ENCODE results near the gene RASEF.
A peak's percentile ranks its signal among the peaks of the same experiment; 100 is the strongest.

RASEF gene

DNA sequence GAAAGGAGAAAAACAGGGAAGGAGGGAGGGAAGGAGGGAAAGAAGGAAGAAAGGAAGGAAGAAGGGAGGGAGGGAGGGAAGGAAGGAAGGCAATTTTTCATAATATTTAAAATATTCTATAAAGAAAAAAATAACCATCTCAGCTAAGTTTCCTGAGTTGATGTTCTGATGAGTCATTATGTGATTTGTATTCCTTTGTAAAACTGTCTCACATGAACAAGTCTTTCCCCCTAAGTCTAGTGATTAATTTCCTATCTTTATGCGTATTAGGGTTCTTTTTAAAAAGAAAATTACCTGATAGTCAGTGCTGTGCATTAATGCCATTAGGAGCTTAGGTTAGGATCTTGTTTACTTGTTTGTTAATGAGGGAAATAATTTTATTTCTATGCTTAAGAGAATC is 94.1 kb downstream of the RASEF start:
- Histone ChIP-seq H3K9me3 (no peaks in the 10 kb centered on the region), H3K27me3 (no peaks in the 10 kb centered on the region), H3K4me1 (no peaks in the 10 kb centered on the region), H3K36me3 (no peaks in the 10 kb centered on the region), H3K4me3 (ENCODE audit: low read depth, low read length) (no peak overlapping the region)
- TF ChIP-seq CTCF (IDR thresholded peaks at IDR 0.05; ENCODE audit: low read depth, low read length), result no peak
- DNase-seq, result no peak

DNA sequence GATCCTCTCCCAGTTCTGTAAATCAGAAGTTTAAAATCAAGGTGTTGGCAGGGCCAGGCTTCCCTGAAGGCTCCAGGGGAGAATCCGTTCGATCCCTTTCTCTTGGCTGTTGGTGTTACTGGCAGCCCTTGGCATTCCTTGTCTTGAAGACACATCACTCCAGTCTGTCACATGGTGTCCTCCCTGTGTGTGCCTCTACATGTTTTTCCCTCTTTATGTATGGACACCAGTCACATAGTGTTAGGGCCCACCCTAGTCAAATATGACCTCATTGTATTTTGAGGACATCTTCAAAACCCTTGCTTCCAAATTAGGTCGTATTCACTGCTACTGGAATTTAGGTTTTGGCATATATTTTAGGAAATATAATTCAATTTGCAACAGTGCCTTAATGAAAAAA is 94.6 kb downstream of the RASEF start:
- Histone ChIP-seq H3K9me3 (no peaks in the 10 kb centered on the region), H3K36me3 (no peaks in the 10 kb centered on the region), H3K4me3 (ENCODE audit: low read depth, low read length) (no peak overlapping the region), H3K27me3 (no peaks in the 10 kb centered on the region), H3K4me1 (no peaks in the 10 kb centered on the region)
- no peak for TF ChIP-seq CTCF (IDR thresholded peaks at IDR 0.05; ENCODE audit: low read depth, low read length)
- DNase-seq, result no peak

DNA sequence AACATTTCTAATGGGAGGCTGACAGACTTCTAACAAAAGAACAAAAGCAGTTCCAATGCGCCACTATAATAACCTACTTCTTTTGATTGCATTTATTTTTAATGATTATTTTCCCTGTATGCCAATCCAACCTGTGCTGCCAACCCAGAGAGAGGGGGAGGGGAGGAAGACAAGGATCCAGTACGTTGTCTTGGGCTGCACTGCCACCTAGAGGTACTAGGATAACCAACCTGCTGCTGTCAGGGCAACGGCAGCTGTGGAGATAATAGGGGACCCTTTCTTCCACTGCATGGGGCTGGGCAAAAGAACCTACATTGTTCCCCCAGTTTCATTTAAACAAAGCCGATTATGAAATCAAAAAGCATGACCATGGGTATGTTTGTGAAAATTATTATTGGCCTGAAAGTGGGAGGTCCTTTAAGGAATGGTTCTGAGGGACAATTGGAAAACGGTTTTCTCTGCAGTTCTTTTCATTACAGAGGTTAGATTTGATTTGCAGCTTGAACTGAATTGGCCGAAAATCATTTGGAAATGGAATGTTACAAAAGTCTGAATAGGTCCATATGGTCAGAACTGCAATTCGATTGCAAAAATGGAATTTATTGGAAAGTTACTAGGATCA is 101.3 kb downstream of the RASEF start:
- Histone ChIP-seq H3K4me3 (ENCODE audit: low read depth, low read length) (no peak overlapping the region), H3K27me3 (no peaks in the 10 kb centered on the region), H3K36me3 (no peaks in the 10 kb centered on the region), H3K9me3 (no peaks in the 10 kb centered on the region), H3K4me1 (peaks cover 22% of the 10 kb centered on the region)
- peak; percentile 94 for TF ChIP-seq CTCF (IDR thresholded peaks at IDR 0.05; ENCODE audit: low read depth, low read length)
- peak; percentile 90 for DNase-seq

DNA sequence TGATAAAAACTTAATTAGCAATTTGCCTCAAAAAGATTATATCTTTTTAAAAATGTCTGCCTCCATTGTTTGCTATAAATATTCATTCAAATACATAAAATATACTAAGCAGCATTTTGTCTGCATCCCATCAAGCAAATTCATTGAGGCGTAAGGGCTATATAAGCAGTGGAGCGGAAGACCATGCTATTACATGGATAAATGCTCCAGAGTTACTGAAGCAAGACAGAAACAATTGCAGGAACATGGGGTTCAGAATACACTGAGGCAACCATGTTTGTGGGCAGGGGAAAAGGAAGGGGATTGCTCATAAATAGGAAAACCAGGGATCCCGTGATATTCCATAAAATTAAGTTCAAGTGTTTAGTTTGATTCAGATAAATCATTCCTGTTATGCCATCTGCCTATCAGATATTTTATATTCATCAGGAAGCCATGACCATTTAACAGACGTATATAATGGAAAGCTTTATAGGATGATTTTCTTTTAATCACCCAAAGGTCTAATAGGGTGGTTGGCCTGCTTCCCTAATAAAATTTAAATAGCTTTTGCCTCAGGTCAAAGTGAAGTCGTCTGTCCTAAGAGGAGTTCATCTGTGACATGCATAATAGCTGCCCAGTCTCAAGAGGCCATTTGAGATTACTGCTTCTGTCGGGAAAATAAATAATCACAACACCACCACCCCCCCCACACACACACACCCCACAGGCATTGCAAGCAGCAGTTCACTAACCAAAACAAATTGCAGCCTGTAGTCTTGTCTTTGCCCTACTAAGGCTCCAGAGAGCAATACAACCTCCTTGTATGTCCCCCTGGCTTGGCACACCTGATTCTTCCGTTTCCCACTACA is 105.2 kb downstream of the RASEF start:
- 0 out of 2 replicates have a peak, but pooled peaks have one; percentile 2 for TF ChIP-seq CTCF (IDR thresholded peaks at IDR 0.05; ENCODE audit: low read depth, low read length)
- no peaks in the 10 kb centered on the region for H3K9me3 ChIP-seq
- peak; percentile 84 for DNase-seq
- H3K4me1 ChIP-seq, result peaks cover 22% of the 10 kb centered on the region
- no peaks in the 10 kb centered on the region for H3K36me3 ChIP-seq
- no peaks in the 10 kb centered on the region for H3K27me3 ChIP-seq
- H3K4me3 ChIP-seq (ENCODE audit: low read depth, low read length), result peak overlapping the region; percentile 21

- no peak for DNase-seq
- H3K27me3 ChIP-seq, result no peaks in the 10 kb centered on the region
- no peaks in the 10 kb centered on the region for H3K36me3 ChIP-seq
- H3K9me3 ChIP-seq, result no peaks in the 10 kb centered on the region
- no peaks in the 10 kb centered on the region for H3K4me1 ChIP-seq
- TF ChIP-seq CTCF (IDR thresholded peaks at IDR 0.05; ENCODE audit: low read depth, low read length), result no peak
- H3K4me3 ChIP-seq (ENCODE audit: low read depth, low read length), result no peak overlapping the region
These were observed 113.7 kb downstream of the RASEF start for GRCh38 chr9:82949203-82949602.

DNA sequence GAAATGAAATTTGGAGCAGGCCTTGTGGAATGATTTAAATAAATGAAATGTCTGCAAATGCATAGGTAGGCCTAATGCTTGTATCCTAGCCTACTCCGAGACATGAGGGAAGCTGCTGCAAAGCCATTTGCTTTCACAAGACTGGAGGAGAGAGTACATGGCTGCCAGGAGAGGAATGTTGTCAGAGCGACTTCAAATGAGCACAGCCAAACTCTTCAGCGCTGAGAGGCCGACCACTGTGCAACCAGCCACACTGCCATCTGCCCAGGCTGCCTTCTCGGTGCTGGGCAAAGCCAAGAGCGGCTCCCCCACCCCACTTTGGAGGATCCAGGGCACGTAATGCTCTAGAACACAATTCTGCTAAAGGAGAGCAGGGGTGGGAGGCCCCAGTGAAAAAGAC is 122.6 kb downstream of the RASEF start:
- H3K4me3 ChIP-seq (ENCODE audit: low read depth, low read length), result no peak overlapping the region
- H3K9me3 ChIP-seq, result no peaks in the 10 kb centered on the region
- H3K27me3 ChIP-seq, result no peaks in the 10 kb centered on the region
- H3K4me1 ChIP-seq, result no peaks in the 10 kb centered on the region
- no peak for DNase-seq
- no peaks in the 10 kb centered on the region for H3K36me3 ChIP-seq
- no peak for TF ChIP-seq CTCF (IDR thresholded peaks at IDR 0.05; ENCODE audit: low read depth, low read length)
